ENCODE results near the gene ADSL. TPM values are rescaled to one million over a fixed set of nuclear protein-coding genes. Genes with fewer than 3 reads are reported as not detected.

Gene ADSL
- total RNA-seq, 4 donors from 2014 or later = 41.8 to 51.7 (median 45.2) TPM

GRCh38 chr22:40434745-40435144 is 88.4 kb downstream of the ADSL start:
- DNase-seq (ENCODE audit: low spot score in 2 of 2) = no peak
- H3K9me3 ChIP-seq = no peaks in the 10 kb centered on the region
- peaks cover 24% of the 10 kb centered on the region for H3K36me3 ChIP-seq
- peaks cover 16% of the 10 kb centered on the region for H3K4me1 ChIP-seq
- 94% methylated on average over 5 of the region's 5 CpGs for WGBS
- H3K27ac ChIP-seq = no peak overlapping the region
- no peak overlapping the region for H3K4me3 ChIP-seq
- no peaks in the 10 kb centered on the region for H3K27me3 ChIP-seq
- TF ChIP-seq POLR2AphosphoS5 (IDR thresholded peaks at IDR 0.05) = no peak
- TF ChIP-seq, protein P1, sequence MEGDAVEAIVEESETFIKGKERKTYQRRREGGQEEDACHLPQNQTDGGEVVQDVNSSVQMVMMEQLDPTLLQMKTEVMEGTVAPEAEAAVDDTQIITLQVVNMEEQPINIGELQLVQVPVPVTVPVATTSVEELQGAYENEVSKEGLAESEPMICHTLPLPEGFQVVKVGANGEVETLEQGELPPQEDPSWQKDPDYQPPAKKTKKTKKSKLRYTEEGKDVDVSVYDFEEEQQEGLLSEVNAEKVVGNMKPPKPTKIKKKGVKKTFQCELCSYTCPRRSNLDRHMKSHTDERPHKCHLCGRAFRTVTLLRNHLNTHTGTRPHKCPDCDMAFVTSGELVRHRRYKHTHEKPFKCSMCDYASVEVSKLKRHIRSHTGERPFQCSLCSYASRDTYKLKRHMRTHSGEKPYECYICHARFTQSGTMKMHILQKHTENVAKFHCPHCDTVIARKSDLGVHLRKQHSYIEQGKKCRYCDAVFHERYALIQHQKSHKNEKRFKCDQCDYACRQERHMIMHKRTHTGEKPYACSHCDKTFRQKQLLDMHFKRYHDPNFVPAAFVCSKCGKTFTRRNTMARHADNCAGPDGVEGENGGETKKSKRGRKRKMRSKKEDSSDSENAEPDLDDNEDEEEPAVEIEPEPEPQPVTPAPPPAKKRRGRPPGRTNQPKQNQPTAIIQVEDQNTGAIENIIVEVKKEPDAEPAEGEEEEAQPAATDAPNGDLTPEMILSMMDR (IDR thresholded peaks at IDR 0.05) = no peak
- TF ChIP-seq POLR2A (IDR thresholded peaks at IDR 0.05) = no peak
- TF ChIP-seq EP300 (IDR thresholded peaks at IDR 0.05) = no peak

DNA sequence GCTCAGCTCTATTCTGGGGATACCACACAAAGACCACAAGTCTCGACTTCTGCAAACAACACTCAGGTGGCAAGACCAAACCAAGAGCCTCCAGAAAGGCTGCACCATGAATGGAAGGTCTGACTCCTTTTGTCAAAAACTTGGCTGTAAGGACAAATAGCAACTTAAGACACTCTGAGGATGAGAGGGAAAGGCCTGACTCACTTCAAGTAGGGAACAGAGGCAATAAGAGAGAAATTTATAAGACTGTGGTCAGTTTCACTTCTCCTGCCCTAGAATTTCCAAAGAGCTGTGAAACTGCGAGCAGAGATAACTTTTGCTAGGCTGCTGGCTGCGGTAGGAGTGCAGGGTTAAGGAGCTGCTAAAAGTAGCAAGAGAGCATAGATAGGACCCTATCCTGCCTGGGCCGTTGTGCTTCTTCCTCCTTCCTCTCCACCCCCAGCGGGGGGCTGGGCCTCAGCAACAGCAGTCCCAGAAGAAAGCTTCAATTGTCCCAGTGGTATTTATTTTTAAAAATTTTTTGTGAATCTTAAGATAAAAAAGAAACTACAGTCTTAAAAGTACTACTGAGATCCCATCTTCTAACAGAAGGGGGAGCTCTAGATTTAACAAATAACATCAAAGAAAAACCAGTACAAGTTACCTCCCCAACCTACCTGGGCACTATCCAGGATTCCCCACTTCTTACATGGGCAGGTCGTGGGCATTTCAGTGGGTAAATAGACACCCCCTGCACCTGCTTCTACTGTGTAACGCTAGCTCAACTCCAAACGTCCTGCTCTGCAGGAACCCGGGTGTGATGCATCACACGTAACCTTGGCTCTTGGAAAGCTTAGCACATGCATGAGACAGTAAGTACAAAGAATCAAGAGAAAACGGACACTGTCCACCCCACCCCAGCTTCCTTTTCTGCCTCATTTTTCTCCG is 90.5 kb downstream of the ADSL start:
- TF ChIP-seq EP300 (IDR thresholded peaks at IDR 0.05) (no peak), POLR2AphosphoS5 (IDR thresholded peaks at IDR 0.05) (no peak), POLR2A (IDR thresholded peaks at IDR 0.05) (no peak)
- TF ChIP-seq, protein P1 (IDR thresholded peaks at IDR 0.05) = peak; percentile 42 to 68
- Histone ChIP-seq H3K27me3 (no peaks in the 10 kb centered on the region), H3K27ac (peak overlapping the region; percentile 6), H3K36me3 (peaks cover 8% of the 10 kb centered on the region), H3K9me3 (no peaks in the 10 kb centered on the region), H3K4me3 (no peak overlapping the region), H3K4me1 (peaks cover 31% of the 10 kb centered on the region)
- DNase-seq (ENCODE audit: low spot score in 2 of 2) = no peak
- 21% methylated on average over 12 of the region's 12 CpGs for WGBS

Other genes with a start within 250 kb of the ADSL start
- 100 to 1,000 TPM in 1 of 4 donors, 10 to 100 TPM in 3; 44.2 to 179 (median 55.5) TPM for gene TNRC6B, start 168.6 kb upstream of the ADSL start, total RNA-seq
- 100 to 1,000 TPM in 1 of 4 donors, 10 to 100 TPM in 3; 54.3 to 138 (median 83.6) TPM for gene SGSM3, start 24.1 kb downstream of the ADSL start, total RNA-seq

Measured in suprapubic skin (tissue), 4 donors.